SK-N-DZ (cell line): ENCODE data around the gene KIAA1549. TPM values are rescaled to one million over a fixed set of nuclear protein-coding genes. Genes with fewer than 3 reads are reported as not detected.
"Not testable (repeated sequence)": the region's sequence is repeated elsewhere in the genome, so short reads cannot be mapped to it uniquely, and the experiment has no call there.

Experiments used
- DNase-seq: peaks from one replicate; pipeline ENCODE4 v3.0.0-alpha.2; 2015; ENCODE audit warnings: low spot score
- polyA plus RNA-seq, 2 experiments: library from polyadenylated mRNA; depleted of rRNA; stranded (reverse); fragments of >200 nt; gene quantifications; 2 replicates each; pipeline ENCODE4 v1.2.3, GENCODE V29; 2014

KIAA1549 gene
- 7.9 and 10.3 TPM in 2 replicates for polyA plus RNA-seq (2014; cell fraction: cytosol; rRNA removed)
- 5.9 and 9.0 TPM in 2 replicates for polyA plus RNA-seq (2014; cell fraction: nucleus; rRNA removed)

- peak; percentile 78 for DNase-seq
Observed at GRCh38 chr7:138981332-138982203, at the start of gene KIAA1549. Gene KIAA1549 (minus strand): TSS chr7:138981389. CDS start chr7:138981269, 120 bp downstream.

GRCh38 chr7:139029353-139029752, 48.2 kb upstream of the KIAA1549 start:
- no peak for DNase-seq

- no peak for DNase-seq
Observed at GRCh38 chr7:139026551-139026950, 45.4 kb upstream of the KIAA1549 start.

- DNase-seq, result not testable (repeated sequence)
Observed at GRCh38 chr7:139025861-139026260, 44.7 kb upstream of the KIAA1549 start.

- no peak for DNase-seq
Observed at GRCh38 chr7:139023076-139023475, 41.9 kb upstream of the KIAA1549 start.

GRCh38 chr7:139022286-139022685, 41.1 kb upstream of the KIAA1549 start:
- DNase-seq, result no peak

GRCh38 chr7:139018910-139019309, 37.7 kb upstream of the KIAA1549 start:
- DNase-seq, result no peak

GRCh38 chr7:139016931-139017511, 35.8 kb upstream of the KIAA1549 start:
- peak; percentile 78 for DNase-seq

GRCh38 chr7:139011373-139011772, 30.2 kb upstream of the KIAA1549 start:
- no peak for DNase-seq

GRCh38 chr7:139004321-139005090, 23.3 kb upstream of the KIAA1549 start:
- no peak for DNase-seq

- no peak for DNase-seq
Observed at GRCh38 chr7:138999414-138999813, 18.2 kb upstream of the KIAA1549 start.

- no peak for DNase-seq
Observed at GRCh38 chr7:138992052-138992531, 10.9 kb upstream of the KIAA1549 start.

- DNase-seq, result no peak
Observed at GRCh38 chr7:138987686-138988085, 6.5 kb upstream of the KIAA1549 start.

GRCh38 chr7:138982204-138982623, 1.0 kb upstream of the KIAA1549 start:
- no peak for DNase-seq

GRCh38 chr7:138980563-138981291, 462 bp downstream of the KIAA1549 start:
- DNase-seq, result peak; percentile 38

- peak; percentile 41 for DNase-seq
Observed at GRCh38 chr7:138979988-138980562, 1.1 kb downstream of the KIAA1549 start.

- no peak for DNase-seq
Observed at GRCh38 chr7:138979226-138979979, 1.8 kb downstream of the KIAA1549 start.

GRCh38 chr7:138978541-138979184, 2.5 kb downstream of the KIAA1549 start:
- DNase-seq, result no peak

GRCh38 chr7:138976161-138976560, 5.0 kb downstream of the KIAA1549 start:
- DNase-seq, result not testable (repeated sequence)
